Urinary bladder (tissue), 4 donors: ENCODE data around the gene P2RX4. TPM values are rescaled to one million over a fixed set of nuclear protein-coding genes. Genes with fewer than 3 reads are reported as not detected.
"Not testable (repeated sequence)": the region's sequence is repeated elsewhere in the genome, so short reads cannot be mapped to it uniquely, and the experiment has no call there.

ENCODE experiments used
- DNase-seq: peaks from one replicate; pipeline ENCODE4 v3.0.0-alpha.2; 2015; ENCODE audit errors: extremely low spot score
- H3K27ac ChIP-seq: one replicate; pipeline ENCODE4 v1.5.1; 2013; ENCODE audit warnings: low read depth, mild to moderate bottlenecking, moderate library complexity
- H3K36me3 ChIP-seq: one replicate; pipeline ENCODE4 v1.6.1; 2013; ENCODE audit warnings: mild to moderate bottlenecking, moderate library complexity; ENCODE audit not compliant: insufficient read depth
- H3K4me1 ChIP-seq: one replicate; pipeline ENCODE4 v1.6.1; 2013; ENCODE audit warnings: mild to moderate bottlenecking, moderate library complexity; ENCODE audit not compliant: insufficient read depth
- H3K4me3 ChIP-seq: one replicate; pipeline ENCODE4 v1.5.1; 2013; ENCODE audit warnings: low read depth, low read length
- WGBS: extraction: QIAGEN DNeasy Blood & Tissue Kit; methylation state at CpG from one replicate; pipeline ENCODE4 v1.1.7; 2013; 5-methylcytosine and 5-hydroxymethylcytosine counted together
- polyA plus RNA-seq: library from polyadenylated mRNA; stranded (reverse); fragments of 200-250 nt; gene quantifications from one replicate; pipeline ENCODE4 v1.2.3, GENCODE V29; 2013
- total RNA-seq: library from RNA; depleted of rRNA; stranded (reverse); fragments of >200 nt; gene quantifications from one replicate; pipeline ENCODE4 v1.2.3, GENCODE V29; 2014
- donor health status: healthy with polysubstance abuse.
- donor health status: healthy.

The P2RX4 gene
- total and polyA plus RNA-seq, 2 donors, result 14.6 to 14.7 TPM

DNA sequence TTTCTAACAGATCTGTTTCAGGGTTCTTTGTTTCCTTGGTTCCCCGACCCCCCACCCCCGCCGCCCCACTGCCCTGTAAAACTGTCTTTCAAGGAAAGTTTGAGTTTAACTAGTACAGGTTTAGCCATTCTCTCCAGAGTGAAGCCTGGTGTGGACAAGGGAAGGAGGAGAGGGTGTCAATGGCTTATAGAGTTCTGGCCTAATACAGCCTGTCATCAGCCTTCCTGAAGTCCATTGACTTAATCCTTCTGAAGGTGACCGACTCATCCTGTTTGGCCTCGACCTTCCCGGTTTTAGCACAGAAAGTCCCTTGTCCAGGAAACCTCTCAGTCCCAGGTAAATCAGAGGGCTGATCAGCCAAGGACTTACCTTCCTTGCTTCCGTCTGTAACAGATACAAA, 11.0 kb upstream of the P2RX4 start:
- no peak for DNase-seq

DNA sequence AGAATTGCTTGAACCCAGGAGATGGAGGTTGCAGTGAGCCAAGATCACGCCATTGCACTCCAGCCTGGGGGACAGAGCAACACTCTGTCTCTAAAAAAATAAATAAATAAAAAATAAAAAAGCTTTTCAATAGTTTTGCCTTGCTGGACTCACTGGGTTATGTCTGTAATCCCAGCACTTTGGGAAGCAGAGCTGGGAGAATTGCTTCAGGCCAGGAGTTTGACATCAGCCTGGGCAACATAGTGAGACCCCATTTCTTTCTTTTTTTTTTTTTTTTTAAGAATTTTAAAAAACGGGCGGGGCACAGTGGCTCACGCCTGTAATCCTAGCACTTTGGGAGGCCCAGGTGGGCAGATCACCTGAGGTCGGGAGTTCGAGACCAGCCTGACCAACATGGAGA, 8.8 kb upstream of the P2RX4 start:
- not testable (repeated sequence) for H3K36me3 ChIP-seq

More for the DNA sequence above, 11.0 kb upstream of the P2RX4 start:
- no peaks in the 10 kb centered on the region for H3K36me3 ChIP-seq
- no peaks in the 10 kb centered on the region for H3K4me1 ChIP-seq
- H3K27ac ChIP-seq, result no peak overlapping the region
- H3K4me3 ChIP-seq, result no peak overlapping the region
- 58% methylated on average over 7 of the region's 7 CpGs for WGBS

DNA sequence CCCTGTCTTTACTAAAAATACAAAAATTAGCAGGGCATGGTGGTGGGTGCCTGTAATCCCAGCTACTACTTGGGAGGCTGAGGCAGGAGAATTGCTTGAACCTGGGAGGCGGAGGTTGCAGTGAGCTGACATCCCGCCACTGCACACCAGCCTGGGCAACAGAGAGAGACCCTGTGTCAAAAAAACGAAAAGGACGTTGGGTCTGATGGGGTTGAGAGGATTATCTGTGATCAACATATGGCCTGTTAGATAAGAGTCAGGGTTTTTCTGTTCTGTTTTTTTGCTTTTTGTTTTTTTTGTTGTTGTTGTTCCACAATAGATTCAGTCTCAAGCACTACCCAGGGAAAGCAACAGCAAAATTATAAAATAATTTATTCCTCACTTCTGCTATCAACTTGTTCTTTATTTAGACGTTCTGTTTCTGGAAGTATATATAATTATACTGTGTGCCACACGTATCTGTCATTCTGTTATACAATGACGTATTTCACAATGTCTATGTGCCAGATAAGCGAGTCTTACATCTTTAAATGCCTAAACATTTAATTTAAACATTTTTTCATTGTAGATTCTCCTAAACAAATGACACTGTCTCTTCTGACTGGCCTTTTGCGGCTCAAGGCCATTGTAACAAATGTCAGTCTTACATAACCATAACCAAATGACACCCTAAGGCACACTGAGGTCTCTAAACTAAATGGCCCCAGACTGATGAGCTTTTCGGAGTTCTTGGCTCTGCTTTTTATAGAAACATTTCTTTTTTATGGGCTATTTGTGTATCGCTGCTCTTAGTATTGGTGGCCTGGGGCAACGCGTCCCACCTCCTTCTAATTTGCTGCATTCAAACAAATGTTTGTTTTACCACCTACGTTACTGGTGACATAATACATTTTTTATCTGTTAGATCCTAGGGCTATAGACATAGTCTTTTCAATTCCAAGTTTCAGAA, 7.2 kb upstream of the P2RX4 start:
- H3K27ac ChIP-seq, result no peak overlapping the region
- 50% methylated on average over 14 of the region's 14 CpGs for WGBS

More for the DNA sequence above, 8.8 kb upstream of the P2RX4 start:
- not testable (repeated sequence) for H3K4me3 ChIP-seq, DNase-seq, H3K4me1 ChIP-seq, H3K27ac ChIP-seq
- 92% methylated on average over 6 of the region's 6 CpGs for WGBS

DNA sequence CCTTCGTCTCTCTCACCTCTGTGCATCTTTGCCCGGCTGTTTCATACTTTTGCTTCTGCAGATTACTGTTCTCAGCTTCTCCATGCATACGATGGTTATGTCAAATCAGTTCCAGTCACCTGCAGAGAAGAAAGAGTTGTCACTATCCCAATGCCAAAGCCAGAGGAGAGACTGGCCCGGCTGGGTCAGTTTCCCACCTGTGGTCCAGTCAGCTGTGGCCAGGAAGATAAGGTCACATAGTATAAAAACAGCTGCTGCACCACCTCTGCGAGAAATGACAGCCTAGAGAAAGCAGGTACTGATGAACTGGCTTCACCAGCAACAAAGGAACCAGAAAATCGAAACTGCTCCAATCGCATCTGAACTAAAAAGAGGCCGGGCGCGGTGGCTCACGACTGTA, 6.4 kb upstream of the P2RX4 start:
- no peak for DNase-seq
- Histone ChIP-seq H3K27ac (no peak overlapping the region), H3K36me3 (no peaks in the 10 kb centered on the region), H3K4me1 (no peaks in the 10 kb centered on the region), H3K4me3 (no peak overlapping the region)
- WGBS, result 76% methylated on average over 11 of the region's 11 CpGs

More for the DNA sequence above, 7.2 kb upstream of the P2RX4 start:
- Histone ChIP-seq H3K4me3 (no peak overlapping the region), H3K36me3 (no peaks in the 10 kb centered on the region), H3K4me1 (no peaks in the 10 kb centered on the region)
- DNase-seq, result no peak

DNA sequence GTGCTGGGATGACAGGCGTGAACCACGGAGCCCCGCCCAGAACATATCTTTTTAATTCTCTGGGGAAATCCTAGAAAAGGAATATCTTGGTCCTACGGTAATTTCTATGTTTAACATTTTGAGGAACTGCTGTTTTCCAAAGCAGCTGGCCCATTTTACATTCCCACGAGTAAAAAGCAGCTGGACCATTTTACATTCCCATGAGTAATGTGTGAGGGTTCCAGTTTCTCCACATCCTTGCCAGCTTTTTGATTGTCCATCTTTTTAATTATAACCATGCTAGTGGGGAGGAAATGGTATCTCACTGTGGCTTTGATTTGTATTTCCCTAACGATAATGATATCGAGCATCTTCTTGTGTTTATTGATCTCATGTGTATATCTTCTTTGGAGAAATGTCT, 4.4 kb upstream of the P2RX4 start:
- no peaks in the 10 kb centered on the region for H3K36me3 ChIP-seq
- no peak overlapping the region for H3K4me3 ChIP-seq
- H3K27ac ChIP-seq, result no peak overlapping the region
- DNase-seq, result no peak
- WGBS, result 63% methylated on average over 7 of the region's 7 CpGs
- H3K4me1 ChIP-seq, result no peaks in the 10 kb centered on the region

DNA sequence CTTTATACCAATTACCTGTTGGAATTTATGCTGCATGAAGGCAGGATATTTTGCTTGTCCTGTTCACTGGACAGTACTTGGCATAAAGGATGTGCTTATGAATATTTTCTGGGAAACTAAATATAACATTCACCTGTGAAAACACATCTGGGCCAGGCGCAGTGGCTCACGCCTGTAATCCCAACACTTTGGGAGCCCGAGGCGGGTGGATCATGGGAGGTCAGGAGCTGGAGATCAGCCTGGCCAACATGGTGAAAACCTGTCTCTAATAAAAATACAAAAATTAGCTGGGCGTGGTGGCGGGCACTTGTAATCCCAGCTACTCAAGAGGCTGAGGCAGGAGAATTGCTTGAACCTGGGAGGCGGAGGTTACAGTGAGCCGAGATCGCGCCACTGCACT, 1.4 kb upstream of the P2RX4 start:
- H3K4me1 ChIP-seq, H3K36me3 ChIP-seq, DNase-seq, H3K4me3 ChIP-seq, H3K27ac ChIP-seq: not testable (repeated sequence)
- 92% methylated on average over 10 of the region's 10 CpGs for WGBS

DNA sequence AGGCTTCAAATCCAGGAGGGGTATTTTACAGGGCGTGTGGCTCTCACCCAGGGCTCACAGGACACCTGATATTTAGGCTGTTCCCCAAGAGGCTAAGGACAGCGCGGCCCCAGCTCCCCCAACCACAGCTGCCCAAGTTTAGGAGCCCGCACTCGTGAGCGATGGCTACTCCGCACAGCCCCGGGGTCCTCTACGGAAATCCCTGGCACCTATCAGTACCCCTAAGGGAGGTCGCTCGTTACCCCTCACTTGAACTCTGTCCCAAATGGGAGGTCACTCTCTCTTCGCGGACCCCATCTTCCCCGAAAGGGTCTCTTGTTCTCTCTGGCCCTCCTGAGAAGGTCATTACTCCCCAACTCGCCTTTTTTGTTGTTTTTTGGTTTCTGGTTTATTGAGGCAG, 708 bp upstream of the P2RX4 start:
- no peak for DNase-seq
- 86% methylated on average over 15 of the region's 15 CpGs for WGBS
- peaks cover 2% of the 10 kb centered on the region for H3K36me3 ChIP-seq
- no peaks in the 10 kb centered on the region for H3K4me1 ChIP-seq
- no peak overlapping the region for H3K4me3 ChIP-seq
- H3K27ac ChIP-seq, result no peak overlapping the region

DNA sequence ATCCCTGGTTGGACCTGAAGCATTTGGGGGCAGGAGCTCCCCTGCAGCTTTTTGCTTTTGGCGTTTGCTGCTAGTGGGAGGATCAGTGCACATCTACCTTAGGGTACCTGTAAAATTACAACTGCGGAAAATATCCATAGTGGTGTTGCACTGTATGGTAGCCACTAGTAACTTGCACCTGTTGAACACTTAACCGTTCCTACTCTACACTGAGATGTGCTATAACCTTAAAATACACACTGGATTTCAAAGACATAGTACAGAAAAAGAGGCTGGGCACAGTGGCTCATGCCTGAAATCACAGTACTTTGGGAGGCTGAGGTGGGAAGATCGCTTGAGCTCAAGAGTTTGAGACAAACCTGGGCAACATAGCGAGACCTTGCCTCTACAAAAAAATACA, 2.9 kb downstream of the P2RX4 start:
- WGBS, result 96% methylated on average over 5 of the region's 5 CpGs

DNA sequence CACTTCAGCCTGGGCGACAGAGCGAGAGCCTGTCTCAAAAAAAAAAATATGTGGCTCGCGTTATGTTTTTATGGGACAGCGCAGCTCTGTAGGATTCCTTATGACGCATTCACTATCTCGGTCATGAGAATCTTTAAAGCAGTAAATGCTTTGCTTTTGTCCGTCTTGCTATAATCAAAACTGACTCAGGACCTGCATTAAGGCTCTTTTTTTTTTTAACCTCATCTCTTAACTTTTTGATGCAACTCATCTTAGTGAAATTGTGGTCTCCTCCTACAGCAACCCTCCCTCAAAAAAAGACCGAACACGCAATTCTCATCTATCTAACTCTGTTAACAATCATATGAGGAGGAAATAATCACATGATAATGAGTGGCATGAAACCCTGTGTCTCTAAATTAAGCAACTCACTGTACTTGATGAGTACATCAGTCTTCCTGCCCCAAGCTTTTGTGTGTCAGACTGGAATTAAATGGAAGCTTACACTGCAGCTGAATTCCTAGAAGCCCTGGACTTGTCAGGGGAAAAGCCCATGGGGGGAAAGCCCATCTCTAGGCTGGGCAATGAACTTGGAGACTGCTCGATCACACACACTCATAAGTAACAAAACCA, 4.3 kb downstream of the P2RX4 start:
- no peaks in the 10 kb centered on the region for H3K4me1 ChIP-seq
- WGBS, result 85% methylated on average over 11 of the region's 11 CpGs
- H3K36me3 ChIP-seq, result peaks cover 2% of the 10 kb centered on the region
- peak overlapping the region; percentile 7 for H3K27ac ChIP-seq
- no peak for DNase-seq
- H3K4me3 ChIP-seq, result no peak overlapping the region

More for the DNA sequence above, 2.9 kb downstream of the P2RX4 start:
- no peaks in the 10 kb centered on the region for H3K4me1 ChIP-seq
- peaks cover 2% of the 10 kb centered on the region for H3K36me3 ChIP-seq
- no peak overlapping the region for H3K4me3 ChIP-seq
- DNase-seq, result no peak
- no peak overlapping the region for H3K27ac ChIP-seq

DNA sequence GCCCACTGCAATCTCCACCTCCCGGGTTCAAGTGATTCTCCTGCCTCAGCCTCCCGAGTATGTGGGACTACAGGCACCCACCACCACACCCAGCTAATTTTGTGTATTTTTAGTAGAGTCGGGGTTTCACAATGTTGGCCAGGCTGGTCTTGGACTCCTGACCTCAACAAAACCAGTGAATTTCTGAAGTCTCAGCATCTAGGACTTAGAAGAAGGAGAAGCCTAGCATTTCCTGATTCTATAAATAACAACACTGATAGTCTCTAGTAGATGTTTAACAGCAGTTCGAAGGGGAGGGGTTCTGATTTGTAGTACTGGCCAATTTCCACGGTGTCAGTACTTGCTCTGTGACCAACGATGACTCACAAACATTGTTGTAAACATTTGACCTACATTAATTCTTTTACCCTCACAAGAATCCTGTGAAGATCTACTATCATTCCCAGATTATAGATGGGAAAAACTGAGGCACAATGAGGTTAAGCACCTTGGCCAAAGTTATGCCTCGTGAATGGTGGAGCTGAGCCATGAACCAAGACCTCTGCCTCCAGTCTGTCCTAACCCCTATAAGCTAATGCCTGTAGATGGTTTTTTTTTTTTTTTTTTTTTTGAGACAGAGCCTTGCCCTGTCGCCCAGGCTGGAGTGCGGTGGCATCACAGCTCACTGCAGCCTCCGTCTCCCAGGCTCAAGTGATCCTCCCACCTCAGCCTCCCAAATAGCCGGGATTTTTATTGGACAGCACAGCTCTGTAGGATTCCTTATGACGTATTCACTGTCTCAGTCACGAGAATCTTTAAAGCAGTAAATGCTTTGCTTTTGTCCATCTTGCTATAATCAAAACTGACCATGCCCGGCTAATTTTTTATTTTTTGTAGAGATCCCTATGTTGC, 5.2 kb downstream of the P2RX4 start:
- no peak overlapping the region for H3K27ac ChIP-seq

DNA sequence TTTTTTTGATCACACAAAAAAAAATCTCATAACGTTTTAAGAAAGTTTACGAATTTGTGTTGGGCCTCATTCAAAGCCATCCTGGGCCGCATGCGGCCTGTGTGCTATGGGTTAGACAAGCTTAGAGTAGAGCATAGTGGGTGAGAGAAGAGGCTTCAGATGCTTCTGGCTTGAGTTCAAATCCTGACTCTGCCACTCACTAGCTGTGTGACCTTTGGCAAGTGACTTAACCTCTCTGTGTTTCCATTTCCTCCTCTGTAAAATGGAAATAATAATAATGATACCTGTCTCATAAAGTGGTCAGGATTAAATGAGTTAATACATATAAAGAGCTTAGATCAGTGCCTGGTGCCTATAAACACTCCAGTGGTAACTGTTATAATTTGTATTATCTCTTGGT, 6.2 kb downstream of the P2RX4 start:
- no peak for DNase-seq
- no peaks in the 10 kb centered on the region for H3K4me1 ChIP-seq
- 93% methylated on average over 4 of the region's 4 CpGs for WGBS
- no peak overlapping the region for H3K4me3 ChIP-seq
- no peak overlapping the region for H3K27ac ChIP-seq
- H3K36me3 ChIP-seq, result peaks cover 2% of the 10 kb centered on the region

More for the DNA sequence above, 5.2 kb downstream of the P2RX4 start:
- no peak for DNase-seq
- H3K4me3 ChIP-seq, result no peak overlapping the region
- H3K36me3 ChIP-seq, result peaks cover 2% of the 10 kb centered on the region
- WGBS, result 56% methylated on average over 14 of the region's 14 CpGs
- H3K4me1 ChIP-seq, result no peaks in the 10 kb centered on the region

DNA sequence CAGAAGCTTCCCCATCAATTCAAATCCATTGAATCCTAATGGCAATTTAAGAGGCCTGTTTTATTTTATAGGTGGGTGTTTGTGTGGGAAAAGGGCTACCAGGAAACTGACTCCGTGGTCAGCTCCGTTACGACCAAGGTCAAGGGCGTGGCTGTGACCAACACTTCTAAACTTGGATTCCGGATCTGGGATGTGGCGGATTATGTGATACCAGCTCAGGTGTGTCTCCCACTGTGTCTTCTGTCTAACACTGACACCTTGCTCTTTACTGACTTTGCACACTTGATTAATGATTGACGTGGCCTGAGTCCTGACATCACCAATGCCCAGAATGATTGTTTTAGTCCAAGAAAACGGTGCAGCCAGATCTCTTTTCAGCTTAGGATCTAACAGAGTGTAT, 7.1 kb downstream of the P2RX4 start:
- 84% methylated on average over 8 of the region's 8 CpGs for WGBS
- H3K4me3 ChIP-seq, result no peak overlapping the region

DNA sequence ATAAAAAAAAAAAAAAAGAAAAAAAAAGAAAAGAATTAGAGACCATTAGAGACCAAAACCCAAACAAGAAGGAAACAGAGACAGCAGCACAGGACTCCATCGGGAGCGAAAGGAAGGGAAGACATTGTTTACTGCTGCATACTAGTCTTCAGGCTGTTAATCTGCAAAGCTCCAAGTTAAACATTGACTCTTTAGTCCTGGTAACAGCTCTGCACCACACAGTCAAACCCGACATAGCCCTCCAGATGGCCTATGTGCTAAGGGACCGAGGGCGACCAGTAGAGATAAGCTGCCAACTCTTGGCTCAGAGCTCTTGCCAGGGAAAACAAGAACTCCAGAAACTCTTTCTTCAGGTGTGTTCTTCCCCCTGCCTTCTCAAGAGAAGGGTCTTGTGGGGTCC, 7.8 kb downstream of the P2RX4 start:
- Histone ChIP-seq H3K4me1 (no peaks in the 10 kb centered on the region), H3K4me3 (no peak overlapping the region), H3K27ac (no peak overlapping the region), H3K36me3 (peaks cover under 1% of the 10 kb centered on the region)
- DNase-seq, result no peak
- 94% methylated on average over 5 of the region's 5 CpGs for WGBS

More for the DNA sequence above, 7.1 kb downstream of the P2RX4 start:
- peaks cover 2% of the 10 kb centered on the region for H3K36me3 ChIP-seq
- DNase-seq, result no peak
- no peaks in the 10 kb centered on the region for H3K4me1 ChIP-seq
- H3K27ac ChIP-seq, result no peak overlapping the region
